ENCODE results near the gene VSTM2L. TPM values are rescaled to one million over a fixed set of nuclear protein-coding genes. Genes with fewer than 3 reads are reported as not detected.

The VSTM2L gene
- polyA plus RNA-seq, 1 donor (not counting 4 experiments of a cell fraction or from before 2014, with no cell fraction given) = 0.75 TPM

DNA sequence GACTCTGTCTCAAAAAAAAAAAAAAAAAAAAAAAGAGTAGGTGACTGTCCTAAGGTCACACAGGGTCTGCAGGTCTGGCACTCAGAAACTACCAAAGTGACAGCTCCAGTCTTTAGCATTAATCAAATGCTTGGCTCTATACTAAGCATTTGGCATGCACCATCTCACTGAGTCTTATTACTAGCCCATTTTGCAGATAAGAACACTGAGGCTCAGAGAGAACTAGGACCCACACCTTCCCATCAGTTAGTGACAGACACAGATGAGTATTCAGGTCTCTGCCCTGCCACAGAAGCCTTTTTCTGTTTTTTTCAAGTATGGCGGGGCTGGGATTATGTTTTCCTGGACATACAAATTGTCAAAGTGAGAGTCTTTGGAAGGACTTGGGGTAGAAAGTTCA, 23.1 kb upstream of the VSTM2L start:
- Histone ChIP-seq H3K9me1 (ENCODE audit: control insufficient read depth, extremely low read depth, insufficient read depth, low read length) (no peaks in the 10 kb centered on the region), H3K79me2 (ENCODE audit: control insufficient read depth, insufficient read depth, low read length) (no peaks in the 10 kb centered on the region), H3K27ac (ENCODE audit: control insufficient read depth, insufficient read depth, low read length) (no peak overlapping the region), H4K20me1 (ENCODE audit: control insufficient read depth, extremely low read depth, insufficient read depth, low read length) (no peaks in the 10 kb centered on the region), H3K27me3 (ENCODE audit: control insufficient read depth, extremely low read depth, insufficient read depth, low read length) (peaks cover 3% of the 10 kb centered on the region), H3K4me2 (ENCODE audit: control insufficient read depth, extremely low read depth, insufficient read depth, low read depth, low read length) (no peak overlapping the region), H2AFZ (ENCODE audit: control insufficient read depth, low read length) (no peak overlapping the region), H3K36me3 (ENCODE audit: control insufficient read depth in 2 of 2, extremely low read depth in 1 of 2, insufficient read depth in 2 of 2, low read length in 2 of 2) (no peaks in the 10 kb centered on the region), H3K4me1 (ENCODE audit: control insufficient read depth, extremely low read depth, insufficient read depth, low read length) (no peaks in the 10 kb centered on the region), H3K9me3 (ENCODE audit: control insufficient read depth, low read depth, low read length) (no peaks in the 10 kb centered on the region), H3K4me3 (ENCODE audit: control insufficient read depth in 2 of 3, extremely low read depth in 1 of 3, insufficient read depth in 2 of 3, low read depth in 1 of 3, low read length in 3 of 3) (no peak overlapping the region), H3K9ac (ENCODE audit: control insufficient read depth, extremely low read depth, insufficient read depth, low read length) (no peak overlapping the region)
- FAIRE-seq (no peak), DNase-seq (ENCODE audit: low read depth, low spot score) (no peak)
- no peak for TF ChIP-seq EZH2 (IDR thresholded peaks at IDR 0.05; ENCODE audit: low read length)
- TF ChIP-seq, protein P1, sequence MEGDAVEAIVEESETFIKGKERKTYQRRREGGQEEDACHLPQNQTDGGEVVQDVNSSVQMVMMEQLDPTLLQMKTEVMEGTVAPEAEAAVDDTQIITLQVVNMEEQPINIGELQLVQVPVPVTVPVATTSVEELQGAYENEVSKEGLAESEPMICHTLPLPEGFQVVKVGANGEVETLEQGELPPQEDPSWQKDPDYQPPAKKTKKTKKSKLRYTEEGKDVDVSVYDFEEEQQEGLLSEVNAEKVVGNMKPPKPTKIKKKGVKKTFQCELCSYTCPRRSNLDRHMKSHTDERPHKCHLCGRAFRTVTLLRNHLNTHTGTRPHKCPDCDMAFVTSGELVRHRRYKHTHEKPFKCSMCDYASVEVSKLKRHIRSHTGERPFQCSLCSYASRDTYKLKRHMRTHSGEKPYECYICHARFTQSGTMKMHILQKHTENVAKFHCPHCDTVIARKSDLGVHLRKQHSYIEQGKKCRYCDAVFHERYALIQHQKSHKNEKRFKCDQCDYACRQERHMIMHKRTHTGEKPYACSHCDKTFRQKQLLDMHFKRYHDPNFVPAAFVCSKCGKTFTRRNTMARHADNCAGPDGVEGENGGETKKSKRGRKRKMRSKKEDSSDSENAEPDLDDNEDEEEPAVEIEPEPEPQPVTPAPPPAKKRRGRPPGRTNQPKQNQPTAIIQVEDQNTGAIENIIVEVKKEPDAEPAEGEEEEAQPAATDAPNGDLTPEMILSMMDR (optimal IDR thresholded peaks at IDR 0.05 in 1 of 3, IDR thresholded peaks at IDR 0.05 in 1 of 3, conservative IDR thresholded peaks at IDR 0.05 in 1 of 3; ENCODE audit: extremely low read depth in 1 of 3, insufficient read depth in 2 of 3, low read length in 3 of 3) = no peak
- dilution Hi-C loops (cut with MboI; ENCODE audit: extremely low pct_ligation_motif_present, low sequenced_read_pairs) = no loop called here

DNA sequence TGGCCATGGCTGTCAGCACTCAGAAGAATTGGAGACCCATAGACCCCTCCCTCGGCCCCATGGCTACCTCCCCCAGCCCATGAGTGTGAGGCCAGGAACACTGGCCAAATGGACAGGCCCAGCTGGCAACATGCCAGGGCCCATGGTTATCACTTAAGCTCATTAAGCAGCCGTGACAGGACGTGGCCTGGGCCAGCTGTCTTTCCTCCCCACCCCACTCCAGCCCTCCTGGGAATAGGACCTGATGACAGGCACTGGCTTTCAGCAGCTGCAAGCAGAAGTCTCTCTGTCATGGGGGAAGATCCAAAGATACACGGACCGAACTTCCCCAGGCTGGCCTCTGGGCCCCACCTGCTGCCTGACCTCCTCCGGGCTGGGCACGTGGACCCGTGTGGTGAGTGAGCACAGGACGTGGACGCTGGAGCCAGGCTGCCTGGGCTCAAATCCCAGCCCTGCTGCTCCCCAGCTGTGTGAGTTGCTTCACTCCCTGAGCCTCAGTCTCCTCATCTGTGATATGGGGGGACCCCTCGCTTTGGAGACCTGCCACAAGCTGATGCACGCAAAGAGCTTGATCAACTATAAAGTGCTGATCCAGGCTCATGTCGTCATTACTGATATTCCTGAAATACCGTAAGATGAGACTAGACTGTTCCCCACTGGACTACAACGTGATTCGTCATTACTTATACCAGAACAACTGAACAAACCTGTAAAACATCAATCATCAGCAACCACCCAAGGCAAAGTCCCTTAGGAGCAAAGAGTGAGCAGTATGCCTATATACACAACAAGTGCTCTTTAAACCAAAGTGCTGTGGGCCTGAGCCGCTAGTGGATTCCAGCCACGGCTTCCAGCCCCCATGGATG, 22.0 kb upstream of the VSTM2L start:
- dilution Hi-C loops (cut with MboI; ENCODE audit: extremely low pct_ligation_motif_present, low sequenced_read_pairs) = no loop called here
- no peaks in the 10 kb centered on the region for H3K36me3 ChIP-seq (ENCODE audit: control insufficient read depth in 2 of 2, extremely low read depth in 1 of 2, insufficient read depth in 2 of 2, low read length in 2 of 2)
- H3K4me3 ChIP-seq (ENCODE audit: control insufficient read depth in 2 of 3, extremely low read depth in 1 of 3, insufficient read depth in 2 of 3, low read depth in 1 of 3, low read length in 3 of 3) = no peak overlapping the region
- H3K27ac ChIP-seq (ENCODE audit: control insufficient read depth, insufficient read depth, low read length) = no peak overlapping the region
- no peak overlapping the region for H3K9ac ChIP-seq (ENCODE audit: control insufficient read depth, extremely low read depth, insufficient read depth, low read length)
- H3K9me1 ChIP-seq (ENCODE audit: control insufficient read depth, extremely low read depth, insufficient read depth, low read length) = no peaks in the 10 kb centered on the region
- no peak overlapping the region for H2AFZ ChIP-seq (ENCODE audit: control insufficient read depth, low read length)
- H3K27me3 ChIP-seq (ENCODE audit: control insufficient read depth, extremely low read depth, insufficient read depth, low read length) = peaks cover 3% of the 10 kb centered on the region
- no peaks in the 10 kb centered on the region for H4K20me1 ChIP-seq (ENCODE audit: control insufficient read depth, extremely low read depth, insufficient read depth, low read length)
- FAIRE-seq (no peak), DNase-seq (ENCODE audit: low read depth, low spot score) (no peak)
- H3K79me2 ChIP-seq (ENCODE audit: control insufficient read depth, insufficient read depth, low read length) = no peaks in the 10 kb centered on the region
- TF ChIP-seq, protein P1 (optimal IDR thresholded peaks at IDR 0.05 in 1 of 3, IDR thresholded peaks at IDR 0.05 in 1 of 3, conservative IDR thresholded peaks at IDR 0.05 in 1 of 3; ENCODE audit: extremely low read depth in 1 of 3, insufficient read depth in 2 of 3, low read length in 3 of 3) = no peak
- no peak for TF ChIP-seq EZH2 (IDR thresholded peaks at IDR 0.05; ENCODE audit: low read length)
- H3K9me3 ChIP-seq (ENCODE audit: control insufficient read depth, low read depth, low read length) = no peaks in the 10 kb centered on the region
- no peaks in the 10 kb centered on the region for H3K4me1 ChIP-seq (ENCODE audit: control insufficient read depth, extremely low read depth, insufficient read depth, low read length)
- H3K4me2 ChIP-seq (ENCODE audit: control insufficient read depth, extremely low read depth, insufficient read depth, low read depth, low read length) = no peak overlapping the region
